Measurements from ENCODE around the gene OR13H1. TPM values are rescaled to one million over a fixed set of nuclear protein-coding genes. Genes with fewer than 3 reads are reported as not detected.
A peak's percentile ranks its signal among the peaks of the same experiment; 100 is the strongest.

Gene OR13H1
- total RNA-seq, 1 experiment from 2014 or later, result not detected

DNA sequence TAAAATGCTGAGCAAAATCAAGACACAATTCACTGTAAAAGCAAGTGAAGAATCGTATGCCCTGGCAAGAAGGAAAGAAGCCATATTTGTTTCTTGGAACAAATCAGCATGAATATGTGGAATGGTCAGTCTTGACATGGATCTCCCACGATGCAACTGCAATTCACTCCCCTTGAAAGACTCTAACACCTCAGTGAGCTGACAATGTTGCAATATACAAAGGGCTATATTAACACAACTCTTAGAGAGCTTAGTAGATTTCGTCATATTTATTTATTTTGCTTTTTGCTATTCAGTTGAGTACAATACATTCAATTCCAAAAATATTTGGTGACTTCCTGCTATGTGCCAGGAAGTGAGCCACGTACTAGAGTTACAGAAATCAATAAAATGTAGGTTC, 14.7 kb downstream of the OR13H1 start:
- BruUV-seq (replicated peaks), result no TSS peak
- H3K9me3 ChIP-seq (ENCODE audit: low read length), result no peaks in the 10 kb centered on the region
- CTCF ChIA-PET, result no interaction called here
- ATAC-seq (no peak), DNase-seq (no peak)
- H3K9ac ChIP-seq (ENCODE audit: low read length), result no peak overlapping the region
- TF ChIP-seq EZH2phosphoT487 (IDR thresholded peaks at IDR 0.05; ENCODE audit: borderline replicate concordance, low read length) (no peak), EZH2 (IDR thresholded peaks at IDR 0.05; ENCODE audit: low read length, unreplicated experiment) (no peak)
- TF ChIP-seq, protein P1, sequence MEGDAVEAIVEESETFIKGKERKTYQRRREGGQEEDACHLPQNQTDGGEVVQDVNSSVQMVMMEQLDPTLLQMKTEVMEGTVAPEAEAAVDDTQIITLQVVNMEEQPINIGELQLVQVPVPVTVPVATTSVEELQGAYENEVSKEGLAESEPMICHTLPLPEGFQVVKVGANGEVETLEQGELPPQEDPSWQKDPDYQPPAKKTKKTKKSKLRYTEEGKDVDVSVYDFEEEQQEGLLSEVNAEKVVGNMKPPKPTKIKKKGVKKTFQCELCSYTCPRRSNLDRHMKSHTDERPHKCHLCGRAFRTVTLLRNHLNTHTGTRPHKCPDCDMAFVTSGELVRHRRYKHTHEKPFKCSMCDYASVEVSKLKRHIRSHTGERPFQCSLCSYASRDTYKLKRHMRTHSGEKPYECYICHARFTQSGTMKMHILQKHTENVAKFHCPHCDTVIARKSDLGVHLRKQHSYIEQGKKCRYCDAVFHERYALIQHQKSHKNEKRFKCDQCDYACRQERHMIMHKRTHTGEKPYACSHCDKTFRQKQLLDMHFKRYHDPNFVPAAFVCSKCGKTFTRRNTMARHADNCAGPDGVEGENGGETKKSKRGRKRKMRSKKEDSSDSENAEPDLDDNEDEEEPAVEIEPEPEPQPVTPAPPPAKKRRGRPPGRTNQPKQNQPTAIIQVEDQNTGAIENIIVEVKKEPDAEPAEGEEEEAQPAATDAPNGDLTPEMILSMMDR (conservative IDR thresholded peaks at IDR 0.05; ENCODE audit: low read depth, low read length), result no peak
- no peaks in the 10 kb centered on the region for H3F3A ChIP-seq (ENCODE audit: low read length, unreplicated experiment)
- no peaks in the 10 kb centered on the region for H3K9me2 ChIP-seq (replicated peaks; ENCODE audit: low read length)
- H3K36me3 ChIP-seq (ENCODE audit: low read depth, low read length), result no peaks in the 10 kb centered on the region
- no peaks in the 10 kb centered on the region for H3K4me1 ChIP-seq (ENCODE audit: insufficient read depth, low read length)
- no peaks in the 10 kb centered on the region for H4K20me1 ChIP-seq (ENCODE audit: low read length)
- no peak overlapping the region for H3K4me2 ChIP-seq (ENCODE audit: low read length)
- H3K27me3 ChIP-seq (ENCODE audit: low read length), result no peaks in the 10 kb centered on the region
- H3K27ac ChIP-seq (ENCODE audit: low read length), result no peak overlapping the region
- intact Hi-C loops (cut with micrococcal nuclease), result no loop called here
- H3K4me3 ChIP-seq (ENCODE audit: low read length), result no peak overlapping the region
- no peak overlapping the region for H2AFZ ChIP-seq (ENCODE audit: low read length)
- POLR2A ChIA-PET (ENCODE audit: unreplicated experiment), result no interaction called here
- no peaks in the 10 kb centered on the region for H3K79me2 ChIP-seq (ENCODE audit: low read length)

DNA sequence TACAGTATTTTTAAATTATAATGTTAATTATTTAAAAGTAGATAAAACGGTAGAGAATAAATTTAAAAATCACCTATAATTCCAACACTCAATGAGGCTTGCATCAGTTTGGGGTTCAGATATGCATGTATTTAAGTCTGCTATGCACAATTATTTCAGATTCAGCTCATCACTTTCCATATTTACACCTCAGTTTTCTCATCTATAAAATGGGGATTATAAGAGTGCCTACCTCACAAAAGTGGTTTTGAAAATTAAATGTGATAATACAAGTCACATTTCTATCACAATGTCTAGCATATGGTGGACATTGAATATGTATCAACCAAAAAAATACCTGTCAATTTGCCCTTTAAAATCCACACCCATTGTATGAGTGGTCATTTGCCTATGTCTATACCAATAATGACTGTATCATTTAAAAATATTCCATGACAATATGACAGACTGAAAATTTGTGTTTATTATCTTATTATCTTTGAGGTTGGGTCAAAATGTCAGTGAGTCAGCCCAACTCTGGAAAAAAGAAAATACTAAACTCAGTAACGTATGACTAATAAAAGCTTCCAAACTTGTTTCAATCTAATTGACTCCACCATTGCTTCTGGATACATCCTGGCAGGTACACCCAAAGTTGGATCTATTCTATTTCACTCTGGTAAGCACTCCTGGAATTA, 20.8 kb downstream of the OR13H1 start:
- ChIA-PET CTCF (no interaction called here), POLR2A (ENCODE audit: unreplicated experiment) (no interaction called here)
- Histone ChIP-seq H3K27ac (ENCODE audit: low read length) (peak overlapping the region; percentile 45; the same call in 1 of the 2 replicates), H3K9ac (ENCODE audit: low read length) (no peak overlapping the region), H3K27me3 (ENCODE audit: low read length) (no peaks in the 10 kb centered on the region), H2AFZ (ENCODE audit: low read length) (no peak overlapping the region), H3K4me2 (ENCODE audit: low read length) (no peak overlapping the region), H3K79me2 (ENCODE audit: low read length) (no peaks in the 10 kb centered on the region), H3K9me3 (ENCODE audit: low read length) (no peaks in the 10 kb centered on the region), H3K4me1 (ENCODE audit: insufficient read depth, low read length) (peaks cover 15% of the 10 kb centered on the region), H3F3A (ENCODE audit: low read length, unreplicated experiment) (no peaks in the 10 kb centered on the region), H3K9me2 (replicated peaks; ENCODE audit: low read length) (no peaks in the 10 kb centered on the region), H3K36me3 (ENCODE audit: low read depth, low read length) (no peaks in the 10 kb centered on the region), H4K20me1 (ENCODE audit: low read length) (no peaks in the 10 kb centered on the region), H3K4me3 (ENCODE audit: low read length) (no peak overlapping the region)
- DNase-seq (peak; percentile 29), ATAC-seq (no peak)
- BruUV-seq (replicated peaks), result no TSS peak
- TF ChIP-seq, protein P1 (conservative IDR thresholded peaks at IDR 0.05; ENCODE audit: low read depth, low read length), result no peak
- no peak for TF ChIP-seq EZH2 (IDR thresholded peaks at IDR 0.05; ENCODE audit: low read length, unreplicated experiment)
- no peak for TF ChIP-seq EZH2phosphoT487 (IDR thresholded peaks at IDR 0.05; ENCODE audit: borderline replicate concordance, low read length)
- intact Hi-C loops (cut with micrococcal nuclease), result no loop called here

DNA sequence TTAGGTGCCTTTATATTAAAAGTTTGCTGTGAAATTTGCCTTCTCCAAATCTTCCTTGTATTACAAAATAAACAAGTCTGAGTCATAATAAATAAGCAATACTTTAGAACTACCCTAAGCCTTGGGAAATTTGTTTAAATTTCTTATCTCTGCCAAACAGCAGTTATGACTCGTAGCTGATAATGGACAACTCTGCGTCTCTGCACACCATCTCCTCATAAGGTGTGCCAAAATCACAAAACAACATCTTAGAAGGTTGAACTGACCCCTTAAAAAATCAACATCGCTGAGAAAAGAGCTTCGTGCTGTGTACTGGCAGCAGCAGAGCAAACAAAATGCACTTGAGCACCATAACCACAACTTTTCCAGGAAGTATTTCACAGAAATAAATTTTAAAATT, 22.0 kb downstream of the OR13H1 start:
- no peaks in the 10 kb centered on the region for H3K27me3 ChIP-seq (ENCODE audit: low read length)
- no peaks in the 10 kb centered on the region for H3K79me2 ChIP-seq (ENCODE audit: low read length)
- peak overlapping the region; percentile 45 for H3K27ac ChIP-seq (ENCODE audit: low read length)
- ChIA-PET CTCF (no interaction called here), POLR2A (ENCODE audit: unreplicated experiment) (no interaction called here)
- ATAC-seq, result no peak
- intact Hi-C loops (cut with micrococcal nuclease), result no loop called here
- H3K4me3 ChIP-seq (ENCODE audit: low read length), result no peak overlapping the region
- no TSS peak for BruUV-seq (replicated peaks)
- no peaks in the 10 kb centered on the region for H3K36me3 ChIP-seq (ENCODE audit: low read depth, low read length)
- H3K4me2 ChIP-seq (ENCODE audit: low read length), result no peak overlapping the region
- H3K9ac ChIP-seq (ENCODE audit: low read length), result no peak overlapping the region
- no peaks in the 10 kb centered on the region for H3K9me3 ChIP-seq (ENCODE audit: low read length)
- peak; percentile 21 for DNase-seq
- no peaks in the 10 kb centered on the region for H3F3A ChIP-seq (ENCODE audit: low read length, unreplicated experiment)
- peaks cover 15% of the 10 kb centered on the region for H3K4me1 ChIP-seq (ENCODE audit: insufficient read depth, low read length)
- H3K9me2 ChIP-seq (replicated peaks; ENCODE audit: low read length), result no peaks in the 10 kb centered on the region
- TF ChIP-seq EZH2 (IDR thresholded peaks at IDR 0.05; ENCODE audit: low read length, unreplicated experiment) (no peak), EZH2phosphoT487 (IDR thresholded peaks at IDR 0.05; ENCODE audit: borderline replicate concordance, low read length) (no peak)
- TF ChIP-seq, protein P1 (conservative IDR thresholded peaks at IDR 0.05; ENCODE audit: low read depth, low read length), result no peak
- no peaks in the 10 kb centered on the region for H4K20me1 ChIP-seq (ENCODE audit: low read length)
- no peak overlapping the region for H2AFZ ChIP-seq (ENCODE audit: low read length)

Data from PC-3 (cell line).